ENCODE data around the gene ANKRD63.
A peak's percentile ranks its signal among the peaks of the same experiment; 100 is the strongest.

Gene ANKRD63

GRCh38 chr15:40302981-40303380, 20.1 kb upstream of the ANKRD63 start:
- Histone ChIP-seq H2BK5ac (ENCODE audit: low read length) (peak overlapping the region; percentile 54), H3K36me3 (replicated peaks in 1 of 2; ENCODE audit: control insufficient read depth in 2 of 2, insufficient read depth in 2 of 2, low read length in 2 of 2) (no peaks in the 10 kb centered on the region), H3K27ac (replicated peaks; ENCODE audit: low read length) (no peak overlapping the region), H2BK12ac (ENCODE audit: low read length) (no peak overlapping the region), H3K23ac (ENCODE audit: low read depth, low read length, poor library complexity) (no peak overlapping the region), H3K18ac (ENCODE audit: low read length) (no peak overlapping the region), H3K14ac (ENCODE audit: low read length) (no peak overlapping the region), H3K4me1 (ENCODE audit: control insufficient read depth in 2 of 2, insufficient read depth in 1 of 2, low read depth in 1 of 2, low read length in 2 of 2) (peaks cover 5 to 21% of the 10 kb centered on the region in 2 donors), H4K8ac (ENCODE audit: low read depth, low read length) (no peak overlapping the region), H3K27me3 (ENCODE audit: control insufficient read depth in 3 of 3, insufficient read depth in 3 of 3, low read depth in 1 of 3, low read length in 3 of 3) (no peaks in the 10 kb centered on the region), H3K9ac (ENCODE audit: low read depth, low read length, poor library complexity) (no peak overlapping the region), H2AK5ac (ENCODE audit: low read depth, low read length) (no peak overlapping the region), H4K91ac (ENCODE audit: low read depth, low read length, poor library complexity) (no peak overlapping the region), H2BK120ac (ENCODE audit: low read depth, low read length) (no peak overlapping the region), H2AFZ (ENCODE audit: low read length) (no peak overlapping the region), H3K9me3 (replicated peaks in 1 of 2; ENCODE audit: control insufficient read depth in 2 of 2, insufficient read depth in 1 of 2, low read depth in 1 of 2, low read length in 2 of 2) (peaks cover 0 to 16% of the 10 kb centered on the region in 2 donors), H3K4me3 (ENCODE audit: low read length in 2 of 2) (no peak overlapping the region), H3K79me1 (ENCODE audit: low read depth, low read length) (no peaks in the 10 kb centered on the region), H3K4ac (ENCODE audit: low read length) (no peak overlapping the region), H3K4me2 (ENCODE audit: insufficient read depth, low read length, poor library complexity, severe bottlenecking) (no peak overlapping the region), H2BK15ac (ENCODE audit: low read length) (no peak overlapping the region)
- no CpG with 5 or more reads among the region's 11 CpGs for WGBS, 2 donors (ENCODE audit: extremely low coverage in 2 of 2, insufficient read length in 2 of 2, insufficient replicate concordance in 1 of 2)
- DNase-seq (ENCODE audit: low spot score): no peak

- peak overlapping the region; percentile 8 for H2AK5ac ChIP-seq (ENCODE audit: low read depth, low read length)
- no peaks in the 10 kb centered on the region for H3K27me3 ChIP-seq (ENCODE audit: control insufficient read depth in 3 of 3, insufficient read depth in 3 of 3, low read depth in 1 of 3, low read length in 3 of 3)
- H3K79me1 ChIP-seq (ENCODE audit: low read depth, low read length): no peaks in the 10 kb centered on the region
- H3K4me3 ChIP-seq (ENCODE audit: low read length in 2 of 2): no peak overlapping the region
- H2BK120ac ChIP-seq (ENCODE audit: low read depth, low read length): no peak overlapping the region
- no peaks in the 10 kb centered on the region for H3K36me3 ChIP-seq (replicated peaks in 1 of 2; ENCODE audit: control insufficient read depth in 2 of 2, insufficient read depth in 2 of 2, low read length in 2 of 2)
- no peak overlapping the region for H2AFZ ChIP-seq (ENCODE audit: low read length)
- H3K18ac ChIP-seq (ENCODE audit: low read length): peak overlapping the region; percentile 44
- no CpG with 5 or more reads among the region's 19 CpGs for WGBS, 2 donors (ENCODE audit: extremely low coverage in 2 of 2, insufficient read length in 2 of 2, insufficient replicate concordance in 1 of 2)
- H4K91ac ChIP-seq (ENCODE audit: low read depth, low read length, poor library complexity): no peak overlapping the region
- no peak overlapping the region for H4K8ac ChIP-seq (ENCODE audit: low read depth, low read length)
- no peak overlapping the region for H2BK15ac ChIP-seq (ENCODE audit: low read length)
- no peak overlapping the region for H3K4me2 ChIP-seq (ENCODE audit: insufficient read depth, low read length, poor library complexity, severe bottlenecking)
- H3K9me3 ChIP-seq (replicated peaks in 1 of 2; ENCODE audit: control insufficient read depth in 2 of 2, insufficient read depth in 1 of 2, low read depth in 1 of 2, low read length in 2 of 2): peaks cover 0 to 16% of the 10 kb centered on the region in 2 donors
- no peak for DNase-seq (ENCODE audit: low spot score)
- no peak overlapping the region for H3K9ac ChIP-seq (ENCODE audit: low read depth, low read length, poor library complexity)
- no peak overlapping the region for H3K4ac ChIP-seq (ENCODE audit: low read length)
- no peak overlapping the region for H3K14ac ChIP-seq (ENCODE audit: low read length)
- H3K4me1 ChIP-seq (ENCODE audit: control insufficient read depth in 2 of 2, insufficient read depth in 1 of 2, low read depth in 1 of 2, low read length in 2 of 2): peaks cover 5 to 16% of the 10 kb centered on the region in 2 donors
- peak overlapping the region; percentile 53 for H3K23ac ChIP-seq (ENCODE audit: low read depth, low read length, poor library complexity)
- no peak overlapping the region for H2BK5ac ChIP-seq (ENCODE audit: low read length)
- no peak overlapping the region for H3K27ac ChIP-seq (replicated peaks; ENCODE audit: low read length)
- H2BK12ac ChIP-seq (ENCODE audit: low read length): peak overlapping the region; percentile 79
These were observed 19.5 kb upstream of the ANKRD63 start for GRCh38 chr15:40302288-40302886.

- H3K9me3 ChIP-seq (replicated peaks in 1 of 2; ENCODE audit: control insufficient read depth in 2 of 2, insufficient read depth in 1 of 2, low read depth in 1 of 2, low read length in 2 of 2): peaks cover 0 to 16% of the 10 kb centered on the region in 2 donors
- H2BK15ac ChIP-seq (ENCODE audit: low read length): no peak overlapping the region
- H3K4me2 ChIP-seq (ENCODE audit: insufficient read depth, low read length, poor library complexity, severe bottlenecking): no peak overlapping the region
- H2AFZ ChIP-seq (ENCODE audit: low read length): peak overlapping the region; percentile 69
- H3K79me1 ChIP-seq (ENCODE audit: low read depth, low read length): no peaks in the 10 kb centered on the region
- H4K91ac ChIP-seq (ENCODE audit: low read depth, low read length, poor library complexity): no peak overlapping the region
- H3K4me3 ChIP-seq (ENCODE audit: low read length in 2 of 2): no peak overlapping the region
- H3K18ac ChIP-seq (ENCODE audit: low read length): peak overlapping the region; percentile 73
- DNase-seq (ENCODE audit: low spot score): no peak
- no CpG with 5 or more reads among the region's 12 CpGs for WGBS, 2 donors (ENCODE audit: extremely low coverage in 2 of 2, insufficient read length in 2 of 2, insufficient replicate concordance in 1 of 2)
- no peaks in the 10 kb centered on the region for H3K27me3 ChIP-seq (ENCODE audit: control insufficient read depth in 3 of 3, insufficient read depth in 3 of 3, low read depth in 1 of 3, low read length in 3 of 3)
- H4K8ac ChIP-seq (ENCODE audit: low read depth, low read length): no peak overlapping the region
- H3K9ac ChIP-seq (ENCODE audit: low read depth, low read length, poor library complexity): no peak overlapping the region
- no peaks in the 10 kb centered on the region for H3K36me3 ChIP-seq (replicated peaks in 1 of 2; ENCODE audit: control insufficient read depth in 2 of 2, insufficient read depth in 2 of 2, low read length in 2 of 2)
- peaks cover 5 to 9% of the 10 kb centered on the region in 2 donors for H3K4me1 ChIP-seq (ENCODE audit: control insufficient read depth in 2 of 2, insufficient read depth in 1 of 2, low read depth in 1 of 2, low read length in 2 of 2)
- no peak overlapping the region for H3K14ac ChIP-seq (ENCODE audit: low read length)
- H3K4ac ChIP-seq (ENCODE audit: low read length): no peak overlapping the region
- no peak overlapping the region for H3K27ac ChIP-seq (replicated peaks; ENCODE audit: low read length)
- H2AK5ac ChIP-seq (ENCODE audit: low read depth, low read length): no peak overlapping the region
- H2BK12ac ChIP-seq (ENCODE audit: low read length): no peak overlapping the region
- H2BK120ac ChIP-seq (ENCODE audit: low read depth, low read length): no peak overlapping the region
- H2BK5ac ChIP-seq (ENCODE audit: low read length): no peak overlapping the region
- H3K23ac ChIP-seq (ENCODE audit: low read depth, low read length, poor library complexity): no peak overlapping the region
These were observed 18.8 kb upstream of the ANKRD63 start for GRCh38 chr15:40301467-40302179.

GRCh38 chr15:40300771-40301170, 17.9 kb upstream of the ANKRD63 start:
- H3K79me1 ChIP-seq (ENCODE audit: low read depth, low read length): no peaks in the 10 kb centered on the region
- no peaks in the 10 kb centered on the region for H3K27me3 ChIP-seq (ENCODE audit: control insufficient read depth in 3 of 3, insufficient read depth in 3 of 3, low read depth in 1 of 3, low read length in 3 of 3)
- H2AK5ac ChIP-seq (ENCODE audit: low read depth, low read length): no peak overlapping the region
- no peak overlapping the region for H3K18ac ChIP-seq (ENCODE audit: low read length)
- no peak overlapping the region for H3K4me2 ChIP-seq (ENCODE audit: insufficient read depth, low read length, poor library complexity, severe bottlenecking)
- no peak overlapping the region for H3K14ac ChIP-seq (ENCODE audit: low read length)
- H3K9me3 ChIP-seq (replicated peaks in 1 of 2; ENCODE audit: control insufficient read depth in 2 of 2, insufficient read depth in 1 of 2, low read depth in 1 of 2, low read length in 2 of 2): peaks cover 0 to 16% of the 10 kb centered on the region in 2 donors
- H3K4me1 ChIP-seq (ENCODE audit: control insufficient read depth in 2 of 2, insufficient read depth in 1 of 2, low read depth in 1 of 2, low read length in 2 of 2): peaks cover 5% of the 10 kb centered on the region in 2 donors
- no peak for DNase-seq (ENCODE audit: low spot score)
- H3K23ac ChIP-seq (ENCODE audit: low read depth, low read length, poor library complexity): no peak overlapping the region
- WGBS, 2 donors (ENCODE audit: extremely low coverage in 2 of 2, insufficient read length in 2 of 2, insufficient replicate concordance in 1 of 2): no CpG with 5 or more reads among the region's 2 CpGs
- no peak overlapping the region for H3K4ac ChIP-seq (ENCODE audit: low read length)
- no peak overlapping the region for H2BK120ac ChIP-seq (ENCODE audit: low read depth, low read length)
- H3K4me3 ChIP-seq (ENCODE audit: low read length in 2 of 2): no peak overlapping the region
- no peak overlapping the region for H2BK5ac ChIP-seq (ENCODE audit: low read length)
- H4K91ac ChIP-seq (ENCODE audit: low read depth, low read length, poor library complexity): no peak overlapping the region
- H2BK12ac ChIP-seq (ENCODE audit: low read length): no peak overlapping the region
- no peak overlapping the region for H3K9ac ChIP-seq (ENCODE audit: low read depth, low read length, poor library complexity)
- H4K8ac ChIP-seq (ENCODE audit: low read depth, low read length): no peak overlapping the region
- no peak overlapping the region for H2BK15ac ChIP-seq (ENCODE audit: low read length)
- no peaks in the 10 kb centered on the region for H3K36me3 ChIP-seq (replicated peaks in 1 of 2; ENCODE audit: control insufficient read depth in 2 of 2, insufficient read depth in 2 of 2, low read length in 2 of 2)
- no peak overlapping the region for H2AFZ ChIP-seq (ENCODE audit: low read length)
- no peak overlapping the region for H3K27ac ChIP-seq (replicated peaks; ENCODE audit: low read length)
